Pulmonary artery endothelial cell (primary cell): ENCODE measurements around the gene MFNG. TPM values are rescaled to one million over a fixed set of nuclear protein-coding genes. Genes with fewer than 3 reads are reported as not detected.

ENCODE experiments used
- DNase-seq: peaks from one replicate; pipeline ENCODE4 v3.0.0-alpha.2; 2011; ENCODE audit warnings: low read depth, low spot score
- total RNA-seq: library from RNA; depleted of rRNA; stranded (reverse); fragments of >200 nt; gene quantifications from 2 replicates; pipeline ENCODE4 v1.2.3, GENCODE V29; 2014

Gene MFNG
- total RNA-seq, 1 donor from 2014 or later = 119 TPM

DNA sequence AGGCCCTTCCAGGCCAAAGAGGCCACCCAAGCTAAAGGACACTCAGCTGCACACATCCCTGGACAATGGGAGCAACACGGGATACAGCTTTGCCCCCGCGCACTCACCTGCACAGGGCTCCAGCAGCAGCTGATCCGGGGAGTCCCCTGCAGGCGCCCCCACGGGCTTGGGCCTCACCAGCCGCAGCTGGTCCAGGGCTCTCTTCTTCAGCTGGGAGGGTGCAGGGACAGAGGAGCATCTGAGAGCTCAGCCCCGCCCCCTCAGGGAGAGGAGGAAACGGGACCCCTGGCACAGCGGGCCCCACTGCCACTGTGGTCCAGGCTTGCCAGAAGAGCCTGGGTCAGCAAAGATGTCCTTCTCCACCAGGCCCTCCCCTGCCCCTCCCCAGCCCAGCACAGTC lies 7.8 kb upstream of the MFNG start:
- DNase-seq = no peak

DNA sequence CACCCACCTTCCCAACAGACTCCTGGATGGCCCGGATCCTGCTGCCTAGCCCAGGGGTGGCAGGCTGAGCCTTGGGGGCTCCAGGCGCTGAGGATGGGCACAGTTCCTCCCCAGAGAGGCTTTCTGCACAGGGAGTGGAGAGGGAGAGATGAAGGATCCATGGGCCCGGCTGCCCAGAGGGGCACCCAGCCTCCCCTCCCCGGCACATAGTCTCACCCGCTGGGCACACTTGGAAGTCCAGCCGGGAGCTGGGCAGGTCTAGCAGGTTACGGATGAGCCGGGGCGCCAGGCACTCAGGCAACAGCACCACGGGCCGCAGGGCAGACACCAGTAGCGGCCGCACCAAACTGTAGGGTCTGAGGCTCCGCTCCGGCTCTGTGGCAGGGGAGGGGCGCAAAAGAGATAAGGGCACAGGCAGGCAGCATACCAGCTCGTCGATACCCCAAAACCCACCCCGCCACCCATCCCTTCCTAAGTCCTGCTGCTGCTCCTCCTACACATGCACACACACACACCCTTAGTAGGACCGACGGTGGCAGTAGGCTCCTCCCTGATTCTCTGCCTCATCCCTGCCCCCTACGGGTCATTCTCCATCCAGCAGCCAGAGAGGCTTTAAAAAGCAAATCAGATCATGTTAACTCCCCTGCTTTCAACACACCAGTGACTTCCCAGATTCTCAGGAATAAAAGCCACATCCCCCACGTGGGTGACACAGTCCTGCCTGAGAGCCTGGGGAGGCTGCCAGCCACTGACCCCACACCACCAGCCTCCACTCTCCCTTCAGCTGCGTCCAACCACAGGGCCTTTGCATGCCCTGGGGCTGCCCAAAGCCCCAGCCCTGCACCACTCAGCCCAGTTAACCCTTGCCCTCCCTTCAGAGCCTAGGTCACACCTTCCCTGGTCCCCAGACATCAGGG lies 6.5 kb upstream of the MFNG start:
- DNase-seq = no peak

DNA sequence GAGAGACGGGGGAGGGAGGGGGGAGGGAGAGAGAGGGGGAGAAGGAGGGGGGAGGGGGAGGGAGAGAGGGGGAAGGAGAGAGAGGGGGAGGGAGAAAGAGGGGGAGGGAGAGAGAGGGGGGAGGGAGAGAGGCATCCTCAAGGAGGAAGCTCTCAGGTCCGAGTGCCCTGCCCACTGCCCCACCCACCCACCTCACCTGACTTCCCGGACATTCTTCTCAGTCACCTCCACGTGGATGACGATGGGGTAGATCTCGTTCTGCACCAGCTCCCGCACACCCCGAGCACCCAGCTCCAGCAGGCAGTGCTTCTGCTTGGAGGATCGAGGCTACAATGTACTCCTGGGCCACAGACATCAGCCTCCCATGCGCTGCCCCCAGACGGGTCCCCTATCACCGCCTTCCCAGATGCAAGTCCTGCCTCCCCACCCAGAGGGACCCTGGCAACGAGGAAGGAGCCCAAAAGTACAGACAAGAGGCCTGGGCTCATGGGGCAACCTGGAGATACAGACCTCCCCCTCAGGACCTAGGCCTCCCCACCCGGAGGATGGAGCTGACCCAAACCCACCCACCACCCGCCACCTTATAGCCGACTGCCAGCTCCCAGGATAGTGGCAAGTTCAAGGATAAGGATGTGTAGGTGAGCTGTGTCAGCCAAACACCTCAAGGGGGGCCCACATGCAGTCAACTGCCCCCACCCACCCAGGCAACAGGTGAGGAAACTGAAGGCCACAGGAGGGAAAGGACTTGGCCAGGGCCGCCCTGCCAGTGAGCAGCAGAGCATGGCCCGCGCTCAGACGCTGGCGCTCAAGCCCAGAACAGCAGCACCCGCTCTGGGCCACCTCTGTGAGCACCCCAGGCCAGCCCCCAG lies 5.6 kb upstream of the MFNG start:
- DNase-seq = no peak

DNA sequence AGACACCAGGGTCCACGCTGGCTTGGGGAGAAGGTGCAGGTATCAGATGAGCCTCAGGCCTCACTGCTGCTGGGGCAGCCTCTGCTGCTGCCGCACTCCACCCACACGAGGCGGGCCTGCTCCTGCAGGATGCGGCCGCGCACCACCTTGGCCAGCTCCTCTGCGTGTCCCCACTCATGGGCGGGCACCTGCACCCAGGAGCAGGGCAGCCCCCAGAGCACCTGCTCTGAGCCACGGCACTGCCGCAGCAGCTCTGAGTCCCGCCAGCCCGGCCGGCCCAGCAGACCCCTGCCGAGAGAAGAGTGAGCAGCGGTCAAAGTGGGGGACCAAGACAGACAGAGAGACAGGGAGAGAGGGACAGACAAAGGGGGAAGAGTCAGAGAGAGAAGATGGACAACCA lies 4.9 kb upstream of the MFNG start:
- no peak for DNase-seq

DNA sequence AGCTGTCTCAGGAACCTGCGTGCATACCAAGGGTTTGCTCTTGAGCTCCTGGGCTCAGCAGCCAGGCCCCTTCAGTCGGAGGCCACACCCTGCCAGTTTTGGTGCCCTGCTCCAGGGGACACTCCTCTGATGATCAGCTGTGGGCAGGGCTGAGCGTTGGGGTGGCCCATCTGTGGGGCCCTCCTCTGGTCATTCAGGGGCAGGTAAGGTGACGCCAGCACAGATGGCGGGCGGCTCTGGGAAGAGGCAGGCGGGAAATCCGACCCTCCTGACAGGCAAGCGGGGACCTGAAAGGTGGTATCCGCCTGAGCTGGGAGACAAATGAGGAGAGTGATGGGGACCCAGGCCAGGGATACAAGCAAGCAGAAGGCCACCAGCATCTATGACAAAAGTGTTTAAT lies 3.8 kb upstream of the MFNG start:
- no peak for DNase-seq

DNA sequence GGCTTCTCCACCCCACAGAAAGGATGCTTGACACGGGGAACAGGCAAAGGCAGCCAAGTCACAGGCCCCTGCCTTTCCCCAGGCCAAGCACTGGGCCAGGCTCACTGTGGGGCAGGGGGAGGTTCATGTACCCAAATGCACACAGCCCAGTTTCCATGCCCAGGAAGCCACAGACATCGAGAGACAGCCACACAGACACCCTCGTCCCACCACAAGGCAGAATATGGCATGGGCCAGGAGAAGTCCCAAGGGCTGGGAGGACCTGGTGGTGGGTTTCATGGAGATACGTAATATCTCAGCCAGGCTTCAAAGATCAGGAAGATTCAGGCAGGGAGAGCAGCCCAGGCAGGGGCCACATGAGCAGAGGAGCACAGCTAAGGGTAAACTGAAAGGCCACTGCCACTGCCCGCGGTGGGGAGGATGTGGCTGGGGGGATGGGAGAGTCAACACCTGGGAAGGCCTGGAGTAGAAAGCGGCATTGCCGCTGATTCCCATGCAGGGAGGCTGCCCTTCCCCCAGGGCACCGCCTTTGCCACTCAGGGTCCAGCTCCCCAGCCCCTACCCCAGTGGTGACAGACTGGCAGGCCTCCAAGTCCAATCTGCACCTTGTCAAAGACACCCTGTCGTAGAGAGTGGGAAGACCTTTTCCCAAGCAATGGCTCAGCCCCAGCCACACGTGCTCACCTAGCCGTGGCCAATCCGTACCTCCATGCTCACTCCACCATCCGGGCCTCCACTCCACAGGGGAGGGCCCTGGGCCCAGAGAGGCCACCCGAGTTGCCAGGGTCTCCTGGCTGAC lies 2.4 kb upstream of the MFNG start:
- no peak for DNase-seq

DNA sequence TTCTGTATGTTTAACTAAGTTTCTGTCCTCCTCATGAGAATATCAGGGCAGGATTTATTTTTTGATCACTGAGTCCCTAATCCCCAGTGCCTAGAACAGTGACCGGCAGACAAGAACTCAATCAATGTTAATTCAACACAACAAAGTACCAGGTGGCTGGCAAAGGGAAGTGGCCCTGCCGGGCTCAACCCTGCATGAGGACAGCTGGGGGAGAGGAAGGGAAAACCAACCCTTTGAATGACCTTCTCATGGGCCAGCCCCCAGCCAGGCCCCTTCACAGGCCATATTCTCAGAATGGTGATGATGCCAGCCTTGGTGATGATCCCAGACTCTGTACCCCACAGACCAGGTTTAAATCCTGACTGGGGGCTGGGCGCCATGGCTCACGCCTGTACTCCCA lies 1.4 kb upstream of the MFNG start:
- no peak for DNase-seq

DNA sequence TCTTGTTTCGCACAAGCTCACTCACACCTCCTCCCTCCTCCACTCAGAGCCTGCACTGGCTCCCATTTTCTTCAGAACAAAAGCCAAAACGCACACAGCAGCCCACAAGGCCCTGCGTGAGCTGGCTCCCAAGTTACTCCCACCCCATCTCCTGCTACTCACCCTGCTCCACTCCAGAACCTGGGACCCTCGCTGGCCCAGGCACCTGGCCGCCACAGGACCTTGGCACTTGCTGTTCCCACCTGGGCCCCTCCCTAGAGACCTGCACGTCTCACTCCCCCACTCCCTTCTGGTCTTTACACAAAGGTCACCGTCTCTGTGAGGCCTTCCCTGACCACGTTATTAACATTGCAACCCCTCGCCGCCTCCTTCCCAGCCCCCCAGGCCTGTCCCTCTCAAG lies 945 bp upstream of the MFNG start:
- DNase-seq = no peak

DNA sequence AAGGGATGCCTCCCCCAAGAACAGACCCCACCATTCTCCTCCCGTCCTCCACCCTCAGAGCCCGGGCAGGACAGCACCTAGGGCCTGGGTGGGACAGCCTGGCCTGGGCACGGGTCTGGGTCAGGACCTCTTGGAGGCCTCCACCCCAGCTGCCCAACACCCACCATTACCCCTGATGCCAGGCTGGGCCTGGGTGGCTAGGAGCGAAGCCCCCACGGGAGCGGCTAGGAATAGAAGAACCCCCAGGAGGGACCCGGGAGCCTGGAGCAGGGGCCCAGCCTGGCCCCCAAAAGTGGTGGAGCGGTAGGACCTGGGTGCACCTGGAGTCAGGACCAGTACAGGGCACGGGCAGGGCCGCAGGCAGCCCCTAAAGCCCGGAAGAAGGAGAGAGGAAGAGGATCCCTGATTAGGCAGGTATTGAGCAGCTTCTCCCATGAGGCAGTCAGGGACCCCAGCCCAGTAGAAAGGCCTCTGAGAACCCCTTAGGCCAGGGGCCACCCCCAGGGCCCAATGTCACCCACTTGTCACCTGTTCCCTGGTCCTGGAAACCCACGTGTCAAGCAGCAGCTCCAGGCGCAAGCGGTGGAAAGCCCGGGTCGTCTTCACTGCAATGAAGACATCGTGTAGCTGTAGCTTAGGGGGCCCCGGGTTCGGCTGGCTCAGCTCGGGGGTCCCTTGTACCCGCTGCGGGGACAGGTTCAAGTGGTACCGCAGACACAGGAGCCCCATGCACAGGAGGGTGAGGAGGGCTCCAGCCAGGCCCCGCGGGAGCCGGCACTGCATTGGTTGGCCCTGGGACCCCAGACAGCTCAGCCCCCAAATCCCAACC lies 575 bp downstream of the MFNG start:
- DNase-seq = no peak

DNA sequence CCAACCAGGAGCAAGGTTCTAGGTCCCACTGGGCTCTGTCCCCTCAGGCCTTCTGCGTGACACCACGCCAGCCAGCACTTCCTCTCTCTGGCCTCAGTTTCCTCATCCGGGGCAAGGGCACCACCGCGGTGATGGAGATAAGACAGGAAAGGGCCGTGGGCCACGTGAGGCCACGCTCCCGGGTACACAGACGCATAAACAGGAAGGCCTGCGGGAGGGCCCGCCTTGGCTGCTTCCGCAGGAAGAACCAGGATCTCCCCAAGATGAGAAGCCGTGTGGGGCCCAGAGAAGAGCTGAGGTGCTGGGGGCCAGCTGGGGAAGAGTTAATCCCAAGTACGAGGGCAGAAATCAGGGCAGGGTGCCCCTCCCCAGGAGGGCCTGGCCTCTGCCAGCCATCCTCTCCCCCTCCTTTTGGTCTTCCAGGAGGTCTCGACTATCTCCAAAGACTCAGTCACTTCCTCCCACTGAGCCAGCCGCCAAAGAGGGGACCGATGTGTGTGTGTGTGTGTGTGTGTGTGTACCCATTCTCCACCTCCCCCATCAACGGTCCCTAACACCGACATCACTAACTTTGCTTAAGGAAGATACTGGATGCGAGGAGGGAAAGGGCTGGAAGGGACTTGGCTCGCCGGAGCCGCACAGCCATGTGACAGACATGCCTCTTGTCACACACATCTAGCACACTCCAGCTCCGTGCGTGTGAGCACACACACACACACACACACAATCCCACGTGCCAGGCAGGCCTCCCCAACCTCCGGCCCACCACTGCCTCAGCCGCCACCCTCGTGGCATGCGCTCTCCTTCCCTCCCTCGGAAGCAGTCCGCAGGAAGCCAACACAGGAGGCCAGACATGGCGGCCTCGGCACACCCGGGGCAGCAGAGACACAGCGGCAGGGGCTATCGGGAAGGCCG lies 1.4 kb downstream of the MFNG start:
- peak; percentile 79 for DNase-seq

DNA sequence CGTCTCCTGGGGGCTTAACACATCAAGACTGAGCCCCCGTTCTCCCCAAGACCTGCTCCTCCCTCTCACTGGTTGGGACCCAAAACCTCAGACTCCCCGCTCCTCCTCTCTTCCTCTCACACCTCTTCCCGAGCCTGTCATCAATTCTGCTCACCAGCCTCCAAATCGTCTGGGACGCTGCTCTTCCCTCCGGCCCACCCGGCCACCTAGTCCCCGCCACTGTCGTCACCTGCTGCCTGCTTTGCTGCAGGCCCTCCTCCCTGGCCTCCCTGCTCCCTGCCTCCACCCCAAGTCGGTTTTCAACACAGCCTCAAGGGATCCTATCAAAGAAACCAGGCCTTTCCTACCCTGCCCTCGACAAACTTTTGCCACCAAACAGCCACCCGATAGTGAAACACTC lies 3.1 kb downstream of the MFNG start:
- DNase-seq = no peak

DNA sequence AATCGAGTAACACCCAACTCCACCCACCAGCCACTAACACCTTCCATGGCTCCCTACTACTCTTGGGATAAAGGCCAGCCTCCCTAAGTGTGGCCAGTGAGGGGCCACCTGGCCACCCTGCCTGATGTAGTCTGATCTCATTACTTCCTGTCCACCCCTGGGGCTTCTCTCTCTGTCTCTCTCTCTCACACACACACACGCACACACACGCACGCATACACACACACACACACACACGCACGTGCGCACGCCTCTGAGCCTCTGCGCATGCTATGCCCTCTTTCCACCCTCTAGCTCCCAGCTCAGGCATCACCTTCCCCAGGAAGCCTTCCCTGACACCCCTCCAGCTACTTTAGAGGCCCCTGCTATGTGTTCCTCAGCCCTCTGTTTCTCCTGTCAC lies 3.9 kb downstream of the MFNG start:
- no peak for DNase-seq

DNA sequence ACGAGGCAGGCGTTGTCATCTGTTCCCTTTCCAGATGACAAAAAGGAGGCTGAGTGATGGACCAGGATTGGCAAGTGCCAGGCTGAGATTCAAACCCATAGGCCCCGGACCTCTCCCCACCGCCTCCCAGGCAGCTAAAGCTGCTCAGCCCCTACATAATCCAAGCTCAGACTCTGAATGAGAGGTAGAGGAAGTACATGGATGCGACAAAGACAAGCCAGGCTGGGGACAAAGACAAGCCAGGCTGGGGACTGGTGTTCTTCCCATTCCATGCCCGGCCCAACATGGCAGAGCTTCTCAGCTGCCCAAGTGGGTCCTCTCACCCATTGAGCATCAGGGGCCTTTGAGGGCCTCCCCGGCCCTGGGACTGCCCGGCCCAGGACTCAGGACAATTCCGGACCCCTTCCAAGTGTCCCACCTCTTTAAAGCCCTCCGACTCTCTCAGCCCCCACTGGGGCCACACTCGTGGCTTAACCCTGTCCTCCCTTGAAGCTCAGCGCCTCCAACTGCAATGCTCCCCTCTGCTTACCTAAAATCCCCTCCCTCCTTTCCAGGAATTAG lies 4.8 kb downstream of the MFNG start:
- DNase-seq = no peak

DNA sequence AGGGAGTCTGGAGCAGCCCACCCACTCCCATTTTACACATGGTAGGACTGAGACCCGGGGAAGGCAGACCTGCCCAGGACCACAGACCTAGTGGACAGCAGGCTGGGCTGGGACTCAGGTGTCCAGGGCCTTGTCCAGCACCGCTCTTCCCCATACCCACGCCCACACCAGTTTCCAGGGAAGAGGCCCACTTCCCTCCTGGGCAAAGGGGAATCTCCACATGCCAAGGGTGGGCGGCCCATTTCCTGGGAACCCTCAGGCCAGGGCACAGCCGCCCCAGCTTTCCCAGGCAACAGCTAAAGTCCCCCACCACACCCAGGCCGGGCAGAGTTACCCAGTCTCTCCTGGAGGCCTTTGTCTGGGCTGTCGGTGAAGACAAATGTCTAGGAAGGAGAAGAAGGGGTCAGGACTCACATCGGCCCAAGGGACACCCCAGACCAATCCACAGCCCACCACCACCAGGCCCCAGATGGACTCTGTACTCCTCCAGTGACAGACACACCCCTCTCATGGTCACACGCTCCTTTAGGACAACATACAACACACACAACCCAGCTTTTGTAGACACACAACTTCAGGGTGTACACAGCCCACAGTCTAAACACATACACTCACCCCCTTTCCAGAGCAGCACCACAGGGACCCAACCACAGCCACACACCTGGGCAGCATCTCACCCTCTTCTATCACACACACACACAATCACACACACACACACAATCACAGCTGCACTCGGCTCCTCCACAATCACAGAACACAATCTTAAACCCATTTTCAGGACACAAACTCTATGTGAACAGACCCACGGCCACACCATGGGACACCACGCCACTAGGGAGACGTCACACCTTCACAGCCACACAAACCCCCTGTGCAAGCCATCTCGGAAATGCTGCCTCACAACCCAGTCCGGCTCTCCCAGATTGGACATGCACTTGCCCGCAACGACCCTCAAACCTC lies 5.5 kb downstream of the MFNG start:
- no peak for DNase-seq

DNA sequence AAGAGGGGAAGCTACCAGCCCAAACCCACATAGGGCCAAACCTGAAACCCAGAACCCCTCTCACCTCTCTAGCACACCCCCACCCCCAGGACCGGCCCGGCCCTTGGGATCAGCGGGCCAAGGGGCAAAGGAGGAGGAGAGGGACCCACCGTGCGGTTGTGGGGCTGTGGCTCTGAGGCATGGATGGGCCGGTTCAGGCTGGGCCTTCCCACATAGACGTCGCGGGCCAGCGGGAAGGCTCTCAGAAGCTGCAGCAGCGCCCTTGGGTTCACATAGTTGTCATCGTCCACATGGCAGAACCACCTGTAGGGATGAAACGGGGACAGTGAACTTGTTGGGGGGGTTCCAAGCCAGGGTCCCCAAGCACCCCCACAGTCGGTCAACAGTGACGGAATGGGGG lies 7.0 kb downstream of the MFNG start:
- no peak for DNase-seq

DNA sequence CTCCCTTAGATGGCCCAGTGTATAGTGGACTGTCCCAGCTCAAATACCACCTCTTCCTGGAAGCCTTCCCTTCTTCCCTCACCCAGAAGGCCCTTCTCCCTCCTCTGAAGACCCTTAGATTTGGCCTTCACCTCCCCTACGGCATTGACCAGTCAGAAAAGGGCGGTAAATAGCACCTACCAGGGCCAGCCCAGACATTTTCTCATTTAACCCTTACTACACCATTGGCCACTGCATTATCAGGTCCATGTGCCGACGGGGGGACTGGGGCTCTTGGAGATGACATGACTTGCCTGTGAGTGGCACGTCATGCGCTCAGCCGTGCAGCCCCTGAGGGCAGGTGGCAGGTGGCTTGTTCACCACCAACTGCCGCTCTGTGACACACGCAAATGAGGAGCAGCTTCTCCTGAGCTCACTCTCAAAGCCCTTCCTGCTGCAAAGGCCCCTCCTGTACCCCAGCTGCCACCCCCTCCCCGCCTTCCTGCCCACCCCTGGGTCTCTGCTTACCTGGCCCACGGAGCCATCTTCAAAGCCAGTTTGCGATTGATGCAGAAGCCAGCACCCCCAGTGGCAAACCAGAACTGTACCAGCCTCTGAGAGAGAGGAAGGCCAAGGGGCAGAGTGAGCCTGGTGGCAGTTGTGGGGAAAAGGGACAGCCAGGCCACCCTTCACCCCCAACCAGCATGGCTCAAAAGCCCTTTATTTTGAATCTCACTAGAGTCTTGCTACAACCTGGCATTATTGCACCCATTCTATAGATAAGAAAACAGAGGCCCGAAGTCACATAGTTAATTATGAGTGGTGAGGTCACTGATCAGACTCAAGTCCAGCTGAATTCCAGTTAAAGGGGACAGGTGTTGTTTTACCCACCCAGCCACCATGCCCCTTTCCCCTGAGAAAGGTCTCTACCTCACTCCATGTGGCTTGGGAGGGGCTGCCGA lies 9.5 kb downstream of the MFNG start:
- no peak for DNase-seq

DNA sequence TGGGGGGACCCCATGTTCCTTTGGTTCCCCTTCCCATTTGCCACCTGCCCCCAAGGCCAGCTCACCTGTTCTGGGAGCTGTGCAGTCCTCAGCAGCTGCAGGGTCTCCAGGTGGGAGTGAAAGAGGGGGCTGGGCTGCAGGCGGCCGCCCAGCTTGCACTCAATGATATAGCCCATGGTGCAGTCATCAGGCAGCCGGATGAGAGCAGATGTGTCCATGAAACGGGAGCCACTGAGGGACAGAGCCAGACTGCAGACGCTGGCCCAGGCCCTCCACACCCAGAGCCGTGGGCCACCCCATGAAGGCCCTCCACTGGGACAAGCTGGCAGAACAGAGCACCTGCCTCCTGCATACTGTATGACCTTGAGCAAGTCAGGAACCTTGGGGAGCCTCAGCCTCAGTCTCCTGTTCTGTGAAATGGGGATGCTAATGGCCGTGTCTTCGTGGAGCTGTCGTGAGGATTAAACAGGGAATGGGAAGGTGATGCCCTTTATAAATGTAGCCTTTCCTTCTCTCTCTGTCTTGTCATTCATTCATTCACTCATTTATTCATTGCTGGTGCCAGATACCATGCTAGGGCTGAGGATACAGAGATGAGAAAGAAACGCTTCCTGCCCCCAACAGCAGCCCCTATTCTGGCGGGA lies 11.6 kb downstream of the MFNG start:
- no peak for DNase-seq
